HEK293 (cell line): ENCODE measurements around the gene LARGE1.

Experiments used
- CTCF ChIA-PET: fragments of 350-600 bp; formaldehyde crosslinking; extraction: SDS; loops from one replicate; lab custom pipeline; 2021; ENCODE audit warnings: antibody characterized with exemption; lab: Yijun Ruan, JAX
- POLR2A ChIA-PET: fragments of 300-600 bp; formaldehyde crosslinking; extraction: SDS; loops from one replicate; lab custom pipeline; 2020; ENCODE audit warnings: antibody characterized with exemption, inconsistent platforms; lab: Yijun Ruan, JAX
- H3K27ac ChIP-seq: fragments of 200-500 bp; sonication (Bioruptor generic); 2 replicates; pipeline ENCODE4 v1.5.1; 2014; ENCODE audit warnings: low read depth, low read length, control low read depth, inconsistent platforms; ENCODE audit errors: extremely low read depth
- H3K36me3 ChIP-seq, 2 experiments: fragments of 200-500 bp in 1 of 2; sonication (Bioruptor generic) in 1 of 2; 1 replicate in 1 of 2; 2 replicates in 1 of 2; pipeline ENCODE4 v1.5.1; 2014 to 2017; ENCODE audit warnings: inconsistent platforms in 2 of 2, low read length in 2 of 2; ENCODE audit not compliant: control insufficient read depth in 2 of 2, insufficient read depth in 1 of 2
- H3K4me1 ChIP-seq: fragments of 200-500 bp; sonication (Bioruptor generic); 2 replicates; pipeline ENCODE4 v1.5.1; 2014; ENCODE audit warnings: mild to moderate bottlenecking, low read length, inconsistent platforms; ENCODE audit not compliant: control insufficient read depth, insufficient read depth
- H3K4me3 ChIP-seq: 2 replicates; pipeline ENCODE4 v1.5.1; 2011; ENCODE audit warnings: low read depth, mild to moderate bottlenecking, control low read depth, low read length, moderate library complexity
- H3K9me3 ChIP-seq: fragments of 200-500 bp; sonication (Bioruptor generic); 2 replicates; pipeline ENCODE4 v1.5.1; 2014; ENCODE audit warnings: low read depth, low read length, inconsistent platforms; ENCODE audit not compliant: control insufficient read depth, insufficient read depth
- KLF8 ChIP-seq: fragments of 450-650 bp; formaldehyde crosslinking; IDR thresholded peaks from 2 replicates; pipeline ENCODE4 v1.5.1; 2016; ENCODE audit warnings: missing biosample characterization, missing genetic modification characterization
- MZF1 ChIP-seq: fragments of 450-650 bp; formaldehyde crosslinking; IDR thresholded peaks from 2 replicates; pipeline ENCODE4 v1.5.1; 2017; ENCODE audit warnings: missing biosample characterization, missing genetic modification characterization, borderline replicate concordance
- OVOL3 ChIP-seq: fragments of 450-650 bp; formaldehyde crosslinking; IDR thresholded peaks from 2 replicates; pipeline ENCODE4 v1.5.1; 2016; ENCODE audit warnings: missing biosample characterization, missing genetic modification characterization
- TRIM28 ChIP-seq: IDR thresholded peaks from 2 replicates; pipeline ENCODE4 v1.6.1; 2011; ENCODE audit warnings: low read length, control low read depth, borderline replicate concordance
- YY1 ChIP-seq: fragments of 450-650 bp; formaldehyde crosslinking; IDR thresholded peaks from 2 replicates; pipeline ENCODE4 v1.5.1; 2018; ENCODE audit warnings: missing biosample characterization, missing genetic modification characterization
- ZBTB10 ChIP-seq: fragments of 450-650 bp; formaldehyde crosslinking; IDR thresholded peaks from 2 replicates; pipeline ENCODE4 v1.5.1; 2016; ENCODE audit warnings: missing biosample characterization, missing genetic modification characterization
- ZBTB7A ChIP-seq: fragments of 450-650 bp; formaldehyde crosslinking; IDR thresholded peaks from 2 replicates; pipeline ENCODE4 v1.5.1; 2016; ENCODE audit warnings: low read depth, missing biosample characterization, missing genetic modification characterization
- ZFHX2 ChIP-seq: fragments of 450-650 bp; formaldehyde crosslinking; conservative IDR thresholded peaks from 2 replicates; pipeline ENCODE4 v1.5.1; 2016; ENCODE audit warnings: missing biosample characterization, missing genetic modification characterization
- ZFP3 ChIP-seq: fragments of 450-650 bp; formaldehyde crosslinking; IDR thresholded peaks from 2 replicates; pipeline ENCODE4 v1.5.1; 2016; ENCODE audit warnings: low read depth, missing biosample characterization, missing genetic modification characterization
- ZIC2 ChIP-seq: fragments of 450-650 bp; formaldehyde crosslinking; IDR thresholded peaks from 2 replicates; pipeline ENCODE4 v1.5.1; 2016; ENCODE audit warnings: missing biosample characterization, missing genetic modification characterization
- ZNF121 ChIP-seq: fragments of 450-650 bp; formaldehyde crosslinking; IDR thresholded peaks from 2 replicates; pipeline ENCODE4 v1.5.1; 2016; ENCODE audit warnings: missing biosample characterization, missing genetic modification characterization
- ZNF132 ChIP-seq: fragments of 450-650 bp; formaldehyde crosslinking; IDR thresholded peaks from 2 replicates; pipeline ENCODE4 v1.5.1; 2017; ENCODE audit warnings: missing biosample characterization, missing genetic modification characterization, borderline replicate concordance
- ZNF214 ChIP-seq: fragments of 450-650 bp; formaldehyde crosslinking; IDR thresholded peaks from 2 replicates; pipeline ENCODE4 v1.5.1; 2017; ENCODE audit warnings: missing biosample characterization, mild to moderate bottlenecking, missing genetic modification characterization, borderline replicate concordance
- ZNF248 ChIP-seq: fragments of 450-650 bp; formaldehyde crosslinking; IDR thresholded peaks from 2 replicates; pipeline ENCODE4 v1.5.1; 2017; ENCODE audit warnings: missing biosample characterization, missing genetic modification characterization
- ZNF354C ChIP-seq: fragments of 450-650 bp; formaldehyde crosslinking; IDR thresholded peaks from 2 replicates; pipeline ENCODE4 v1.5.1; 2016; ENCODE audit warnings: missing biosample characterization, missing genetic modification characterization, low read depth, borderline replicate concordance
- ZNF510 ChIP-seq: fragments of 450-650 bp; formaldehyde crosslinking; IDR thresholded peaks from 2 replicates; pipeline ENCODE4 v1.5.1; 2018; ENCODE audit warnings: mild to moderate bottlenecking, missing genetic modification characterization, missing biosample characterization; ENCODE audit not compliant: insufficient replicate concordance
- ZNF530 ChIP-seq: fragments of 450-650 bp; formaldehyde crosslinking; IDR thresholded peaks from 2 replicates; pipeline ENCODE4 v1.5.1; 2016; ENCODE audit warnings: low read depth, missing biosample characterization, missing genetic modification characterization
- ZNF544 ChIP-seq: fragments of 450-650 bp; formaldehyde crosslinking; IDR thresholded peaks from 2 replicates; pipeline ENCODE4 v1.5.0; 2017; ENCODE audit warnings: missing biosample characterization, missing genetic modification characterization
- ZNF548 ChIP-seq: fragments of 450-650 bp; formaldehyde crosslinking; IDR thresholded peaks from 2 replicates; pipeline ENCODE4 v1.5.1; 2016; ENCODE audit warnings: missing biosample characterization, missing genetic modification characterization
- ZNF558 ChIP-seq: fragments of 450-650 bp; formaldehyde crosslinking; IDR thresholded peaks from 2 replicates; pipeline ENCODE4 v1.5.1; 2016; ENCODE audit warnings: missing biosample characterization, missing genetic modification characterization
- ZNF560 ChIP-seq: fragments of 450-650 bp; formaldehyde crosslinking; IDR thresholded peaks from 2 replicates; pipeline ENCODE4 v1.5.1; 2017; ENCODE audit warnings: missing biosample characterization, missing genetic modification characterization, borderline replicate concordance
- ZNF580 ChIP-seq: fragments of 450-650 bp; formaldehyde crosslinking; IDR thresholded peaks from 2 replicates; pipeline ENCODE4 v1.5.1; 2016; ENCODE audit warnings: missing biosample characterization, missing genetic modification characterization
- ZNF596 ChIP-seq: fragments of 450-650 bp; IDR thresholded peaks from 2 replicates; pipeline ENCODE4 v1.5.0; 2018; ENCODE audit warnings: missing biosample characterization, mild to moderate bottlenecking, missing genetic modification characterization, moderate library complexity
- ZNF660 ChIP-seq: fragments of 450-650 bp; IDR thresholded peaks from 2 replicates; pipeline ENCODE4 v1.5.1; 2018; ENCODE audit warnings: missing biosample characterization, mild to moderate bottlenecking, missing genetic modification characterization
- ZNF670 ChIP-seq: fragments of 450-650 bp; formaldehyde crosslinking; IDR thresholded peaks from 2 replicates; pipeline ENCODE4 v1.5.1; 2016; ENCODE audit warnings: missing biosample characterization, missing genetic modification characterization, low read depth
- ZNF776 ChIP-seq: fragments of 450-650 bp; formaldehyde crosslinking; IDR thresholded peaks from 2 replicates; pipeline ENCODE4 v1.5.0; 2017; ENCODE audit warnings: missing biosample characterization, missing genetic modification characterization, borderline replicate concordance
- ZNF837 ChIP-seq: fragments of 450-650 bp; formaldehyde crosslinking; IDR thresholded peaks from 2 replicates; pipeline ENCODE4 v1.5.1; 2016; ENCODE audit warnings: missing biosample characterization, missing genetic modification characterization
- ZSCAN4 ChIP-seq: fragments of 450-650 bp; formaldehyde crosslinking; IDR thresholded peaks from 2 replicates; pipeline ENCODE4 v1.5.1; 2017; ENCODE audit warnings: missing biosample characterization, missing genetic modification characterization
- ZSCAN5A ChIP-seq: fragments of 450-650 bp; formaldehyde crosslinking; IDR thresholded peaks from 2 replicates; pipeline ENCODE4 v1.5.1; 2016; ENCODE audit warnings: missing biosample characterization, missing genetic modification characterization

LARGE1 gene

GRCh38 chr22:33538277-33538885 lies 381.9 kb downstream of the LARGE1 start:
- Histone ChIP-seq H3K27ac (no peak overlapping the region), H3K4me1 (no peaks in the 10 kb centered on the region), H3K9me3 (no peaks in the 10 kb centered on the region), H3K36me3 (no peaks in the 10 kb centered on the region), H3K4me3 (no peak overlapping the region)
- ChIA-PET CTCF (interaction anchor here (0.6 kb wide), 1 partner anchor 455 kb away, joined by 3 read pairs; no protein-coding TSS in a partner anchor), POLR2A (no interaction called here)
- TF ChIP-seq YY1 (tag by site-specific recombination) = no peak
- TF ChIP-seq ZNF837 (tag by site-specific recombination) = no peak
- no peak for TF ChIP-seq ZNF248 (tag by site-specific recombination)
- TF ChIP-seq ZNF660 (tag by site-specific recombination) = no peak
- TF ChIP-seq ZFP3 (tag by site-specific recombination) = no peak
- TF ChIP-seq TRIM28 = no peak
- TF ChIP-seq ZNF544 = no peak
- TF ChIP-seq ZNF510 (tag by site-specific recombination) = no peak
- TF ChIP-seq ZBTB10 = no peak
- no peak for TF ChIP-seq ZSCAN4 (tag by site-specific recombination)
- TF ChIP-seq ZNF132 (tag by site-specific recombination) = no peak
- TF ChIP-seq OVOL3 (tag by site-specific recombination) = no peak
- TF ChIP-seq ZNF121 (tag by site-specific recombination) = no peak
- TF ChIP-seq ZNF214 = no peak
- no peak for TF ChIP-seq ZNF558 (tag by site-specific recombination)
- TF ChIP-seq ZNF548 (tag by site-specific recombination) = no peak
- no peak for TF ChIP-seq ZNF670 (tag by site-specific recombination)
- no peak for TF ChIP-seq ZNF776 (tag by site-specific recombination)

GRCh38 chr22:33537059-33537458 lies 383.2 kb downstream of the LARGE1 start:
- H3K36me3 ChIP-seq = no peaks in the 10 kb centered on the region
- no peak overlapping the region for H3K4me3 ChIP-seq
- H3K4me1 ChIP-seq = no peaks in the 10 kb centered on the region
- ChIA-PET POLR2A (no interaction called here), CTCF (no interaction called here)
- H3K9me3 ChIP-seq = no peaks in the 10 kb centered on the region
- no peak overlapping the region for H3K27ac ChIP-seq
- TF ChIP-seq ZNF596 (tag by site-specific recombination) (no peak), ZNF560 (tag by site-specific recombination) (no peak), KLF8 (tag by site-specific recombination) (no peak), ZNF580 (tag by site-specific recombination) (no peak), ZSCAN5A (tag by site-specific recombination) (no peak), ZFHX2 (tag by site-specific recombination) (no peak), ZIC2 (no peak), MZF1 (tag by site-specific recombination) (no peak), ZNF354C (tag by site-specific recombination) (no peak), ZNF530 (tag by site-specific recombination) (no peak), ZBTB10 (no peak), ZBTB7A (tag by site-specific recombination) (no peak)
